ENCODE measurements around the gene PC. TPM values are rescaled to one million over a fixed set of nuclear protein-coding genes. Genes with fewer than 3 reads are reported as not detected.

PC gene
- total and polyA plus RNA-seq, 9 of the 15 experiments (the other 6 are each of a cell fraction or from before 2014, with no cell fraction given) = 0.94 to 38.0 (median 8.7) TPM

DNA sequence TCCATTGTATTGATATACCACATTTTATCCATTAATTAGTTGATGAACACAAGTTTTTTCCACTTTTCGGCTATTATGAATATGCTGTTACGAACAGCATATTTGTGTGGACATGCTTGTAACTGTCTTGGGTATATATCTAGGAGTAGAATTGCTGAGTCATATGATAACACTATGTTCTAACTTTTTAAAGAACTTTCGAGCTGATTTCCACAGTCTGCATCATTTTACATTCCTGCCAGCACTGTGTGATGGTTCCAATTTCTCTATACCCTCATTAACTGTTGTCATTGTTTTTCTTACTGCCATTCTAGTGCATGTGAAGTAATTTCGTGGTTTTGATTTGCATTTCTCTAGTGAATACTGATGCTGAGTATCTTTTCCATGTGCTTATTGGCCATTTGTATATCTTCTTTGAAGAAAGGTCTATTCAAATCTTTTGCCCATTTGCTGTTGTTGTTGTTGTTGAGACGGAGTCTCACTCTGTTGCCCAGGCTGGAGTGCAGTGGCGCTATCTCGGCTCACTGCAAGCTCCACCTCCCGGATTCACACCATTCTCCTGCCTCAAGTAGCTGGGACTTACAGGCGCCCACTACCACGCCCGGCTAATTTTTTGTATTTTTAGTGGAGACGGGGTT is 122.3 kb downstream of the PC start (continued):
- no peak for TF ChIP-seq NR2C2 (CRISPR knock-in tag; IDR thresholded peaks at IDR 0.05)
- TF ChIP-seq NR2C2 (tag; IDR thresholded peaks at IDR 0.05) = no peak
- TF ChIP-seq, protein P1, sequence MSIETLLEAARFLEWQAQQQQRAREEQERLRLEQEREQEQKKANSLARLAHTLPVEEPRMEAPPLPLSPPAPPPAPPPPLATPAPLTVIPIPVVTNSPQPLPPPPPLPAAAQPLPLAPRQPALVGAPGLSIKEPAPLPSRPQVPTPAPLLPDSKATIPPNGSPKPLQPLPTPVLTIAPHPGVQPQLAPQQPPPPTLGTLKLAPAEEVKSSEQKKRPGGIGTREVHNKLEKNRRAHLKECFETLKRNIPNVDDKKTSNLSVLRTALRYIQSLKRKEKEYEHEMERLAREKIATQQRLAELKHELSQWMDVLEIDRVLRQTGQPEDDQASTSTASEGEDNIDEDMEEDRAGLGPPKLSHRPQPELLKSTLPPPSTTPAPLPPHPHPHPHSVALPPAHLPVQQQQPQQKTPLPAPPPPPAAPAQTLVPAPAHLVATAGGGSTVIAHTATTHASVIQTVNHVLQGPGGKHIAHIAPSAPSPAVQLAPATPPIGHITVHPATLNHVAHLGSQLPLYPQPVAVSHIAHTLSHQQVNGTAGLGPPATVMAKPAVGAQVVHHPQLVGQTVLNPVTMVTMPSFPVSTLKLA (conservative IDR thresholded peaks at IDR 0.05) = peak in 1 of 2 experiments; percentile 49; a peak in 2 of 4 replicates
- TF ChIP-seq, protein P2, sequence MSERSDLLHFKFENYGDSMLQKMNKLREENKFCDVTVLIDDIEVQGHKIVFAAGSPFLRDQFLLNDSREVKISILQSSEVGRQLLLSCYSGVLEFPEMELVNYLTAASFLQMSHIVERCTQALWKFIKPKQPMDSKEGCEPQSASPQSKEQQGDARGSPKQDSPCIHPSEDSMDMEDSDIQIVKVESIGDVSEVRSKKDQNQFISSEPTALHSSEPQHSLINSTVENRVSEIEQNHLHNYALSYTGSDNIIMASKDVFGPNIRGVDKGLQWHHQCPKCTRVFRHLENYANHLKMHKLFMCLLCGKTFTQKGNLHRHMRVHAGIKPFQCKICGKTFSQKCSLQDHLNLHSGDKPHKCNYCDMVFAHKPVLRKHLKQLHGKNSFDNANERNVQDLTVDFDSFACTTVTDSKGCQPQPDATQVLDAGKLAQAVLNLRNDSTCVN (CRISPR knock-in tag; IDR thresholded peaks at IDR 0.05) = no peak
- no peak for TF ChIP-seq ESRRB (CRISPR knock-in tag; IDR thresholded peaks at IDR 0.05; ENCODE audit: borderline replicate concordance)
- TF ChIP-seq SRSF9 (IDR thresholded peaks at IDR 0.05; ENCODE audit: borderline replicate concordance, low read depth, low read length) = no peak
- TF ChIP-seq, protein P3, sequence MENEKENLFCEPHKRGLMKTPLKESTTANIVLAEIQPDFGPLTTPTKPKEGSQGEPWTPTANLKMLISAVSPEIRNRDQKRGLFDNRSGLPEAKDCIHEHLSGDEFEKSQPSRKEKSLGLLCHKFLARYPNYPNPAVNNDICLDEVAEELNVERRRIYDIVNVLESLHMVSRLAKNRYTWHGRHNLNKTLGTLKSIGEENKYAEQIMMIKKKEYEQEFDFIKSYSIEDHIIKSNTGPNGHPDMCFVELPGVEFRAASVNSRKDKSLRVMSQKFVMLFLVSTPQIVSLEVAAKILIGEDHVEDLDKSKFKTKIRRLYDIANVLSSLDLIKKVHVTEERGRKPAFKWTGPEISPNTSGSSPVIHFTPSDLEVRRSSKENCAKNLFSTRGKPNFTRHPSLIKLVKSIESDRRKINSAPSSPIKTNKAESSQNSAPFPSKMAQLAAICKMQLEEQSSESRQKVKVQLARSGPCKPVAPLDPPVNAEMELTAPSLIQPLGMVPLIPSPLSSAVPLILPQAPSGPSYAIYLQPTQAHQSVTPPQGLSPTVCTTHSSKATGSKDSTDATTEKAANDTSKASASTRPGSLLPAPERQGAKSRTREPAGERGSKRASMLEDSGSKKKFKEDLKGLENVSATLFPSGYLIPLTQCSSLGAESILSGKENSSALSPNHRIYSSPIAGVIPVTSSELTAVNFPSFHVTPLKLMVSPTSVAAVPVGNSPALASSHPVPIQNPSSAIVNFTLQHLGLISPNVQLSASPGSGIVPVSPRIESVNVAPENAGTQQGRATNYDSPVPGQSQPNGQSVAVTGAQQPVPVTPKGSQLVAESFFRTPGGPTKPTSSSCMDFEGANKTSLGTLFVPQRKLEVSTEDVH (IDR thresholded peaks at IDR 0.05; ENCODE audit: low read depth, partially characterized antibody) = no peak
- TF ChIP-seq, protein P4, sequence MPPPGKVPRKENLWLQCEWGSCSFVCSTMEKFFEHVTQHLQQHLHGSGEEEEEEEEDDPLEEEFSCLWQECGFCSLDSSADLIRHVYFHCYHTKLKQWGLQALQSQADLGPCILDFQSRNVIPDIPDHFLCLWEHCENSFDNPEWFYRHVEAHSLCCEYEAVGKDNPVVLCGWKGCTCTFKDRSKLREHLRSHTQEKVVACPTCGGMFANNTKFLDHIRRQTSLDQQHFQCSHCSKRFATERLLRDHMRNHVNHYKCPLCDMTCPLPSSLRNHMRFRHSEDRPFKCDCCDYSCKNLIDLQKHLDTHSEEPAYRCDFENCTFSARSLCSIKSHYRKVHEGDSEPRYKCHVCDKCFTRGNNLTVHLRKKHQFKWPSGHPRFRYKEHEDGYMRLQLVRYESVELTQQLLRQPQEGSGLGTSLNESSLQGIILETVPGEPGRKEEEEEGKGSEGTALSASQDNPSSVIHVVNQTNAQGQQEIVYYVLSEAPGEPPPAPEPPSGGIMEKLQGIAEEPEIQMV (tag; conservative IDR thresholded peaks at IDR 0.05; ENCODE audit: low read depth) = 0 out of 2 replicates have a peak, but pooled peaks have one; percentile 14
- TF ChIP-seq, protein P5, sequence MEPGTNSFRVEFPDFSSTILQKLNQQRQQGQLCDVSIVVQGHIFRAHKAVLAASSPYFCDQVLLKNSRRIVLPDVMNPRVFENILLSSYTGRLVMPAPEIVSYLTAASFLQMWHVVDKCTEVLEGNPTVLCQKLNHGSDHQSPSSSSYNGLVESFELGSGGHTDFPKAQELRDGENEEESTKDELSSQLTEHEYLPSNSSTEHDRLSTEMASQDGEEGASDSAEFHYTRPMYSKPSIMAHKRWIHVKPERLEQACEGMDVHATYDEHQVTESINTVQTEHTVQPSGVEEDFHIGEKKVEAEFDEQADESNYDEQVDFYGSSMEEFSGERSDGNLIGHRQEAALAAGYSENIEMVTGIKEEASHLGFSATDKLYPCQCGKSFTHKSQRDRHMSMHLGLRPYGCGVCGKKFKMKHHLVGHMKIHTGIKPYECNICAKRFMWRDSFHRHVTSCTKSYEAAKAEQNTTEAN (CRISPR knock-in tag; IDR thresholded peaks at IDR 0.05) = no peak
- no peak for TF ChIP-seq ETV1 (tag; conservative IDR thresholded peaks at IDR 0.05; ENCODE audit: low read depth)
- no peak for TF ChIP-seq SAFB2 (IDR thresholded peaks at IDR 0.05; ENCODE audit: borderline replicate concordance, low read depth, low read length, severe bottlenecking)
- no peak for TF ChIP-seq ZNF124 (CRISPR knock-in tag; IDR thresholded peaks at IDR 0.05)
- TF ChIP-seq ZNF133 (CRISPR knock-in tag; IDR thresholded peaks at IDR 0.05) = no peak
- 0 out of 2 replicates have a peak, but pooled peaks have one; percentile 19 for TF ChIP-seq MTA3 (IDR thresholded peaks at IDR 0.05; ENCODE audit: borderline replicate concordance)
- no peak for TF ChIP-seq CREB1 (IDR thresholded peaks at IDR 0.05)
- TF ChIP-seq CREB1 (CRISPR knock-in tag; IDR thresholded peaks at IDR 0.05) = no peak
- peak; percentile 65 for TF ChIP-seq ZNF766 (CRISPR knock-in tag; conservative IDR thresholded peaks at IDR 0.05)
- peak; percentile 64; the same call in 1 of the 2 replicates for TF ChIP-seq MTA1 (IDR thresholded peaks at IDR 0.05; ENCODE audit: borderline replicate concordance)
- TF ChIP-seq BACH1 (tag; IDR thresholded peaks at IDR 0.05) = peak; percentile 96
- peak; percentile 56 for TF ChIP-seq FOSL1 (tag; conservative IDR thresholded peaks at IDR 0.05)
